Upper lobe of left lung (tissue), 4 donors: ENCODE results near the gene DOCK4.

Source experiments
- CTCF ChIP-seq, 6 experiments: fragments of 450-650 bp in 4 of 6; fragments of 200-600 bp in 2 of 6; sonication (generic) in 2 of 6; IDR thresholded peaks; one replicate each; pipeline ENCODE4 v1.5.1; 2016 to 2019; ENCODE audit warnings: antibody characterized with exemption in 6 of 6
- EP300 ChIP-seq, 4 donors: sonication (generic); formaldehyde crosslinking; IDR thresholded peaks; one replicate each; pipeline ENCODE4 v1.5.1; 2017; ENCODE audit warnings: antibody characterized with exemption in 4 of 4, control low read depth in 2 of 4
- POLR2A ChIP-seq, 4 donors: fragments of 450-650 bp; IDR thresholded peaks; one replicate each; pipeline ENCODE4 v1.5.1; 2016 to 2017; ENCODE audit warnings: antibody characterized with exemption in 4 of 4, mild to moderate bottlenecking in 2 of 4
- POLR2AphosphoS5 ChIP-seq, 2 donors: sonication (generic); formaldehyde crosslinking; IDR thresholded peaks; one replicate each; pipeline ENCODE4 v1.5.1; 2017; ENCODE audit warnings: antibody characterized with exemption in 2 of 2

- TF ChIP-seq EP300 (IDR thresholded peaks at IDR 0.05) (no peak), CTCF (IDR thresholded peaks at IDR 0.05) (no peak), POLR2A (IDR thresholded peaks at IDR 0.05) (no peak), POLR2AphosphoS5 (IDR thresholded peaks at IDR 0.05) (no peak)
These were observed 44.7 kb downstream of the DOCK4 start for GRCh38 chr7:112161253-112162141.
